Smooth muscle cell (in vitro differentiated cells): ENCODE measurements around the gene TRAT1. TPM values are rescaled to one million over a fixed set of nuclear protein-coding genes. Genes with fewer than 3 reads are reported as not detected.
"Not testable (repeated sequence)": the region's sequence is repeated elsewhere in the genome, so short reads cannot be mapped to it uniquely, and the experiment has no call there.

Experiments used
- DNase-seq: peaks from one replicate; lab custom pipeline; 2025; ENCODE audit not compliant: unreplicated experiment; lab: John Stamatoyannopoulos, UW
- H2AFZ ChIP-seq: fragments of 200-600 bp; sonication (generic); 2 replicates; pipeline ENCODE4 v1.6.0; 2016; ENCODE audit warnings: antibody characterized with exemption, low read depth, mild to moderate bottlenecking
- H3F3A ChIP-seq: fragments of 200-600 bp; sonication (generic); 2 replicates; pipeline ENCODE4 v1.6.0; 2017; ENCODE audit warnings: antibody characterized with exemption, low read depth
- H3K27ac ChIP-seq: fragments of 200-600 bp; sonication (generic); 2 replicates; pipeline ENCODE4 v1.5.1; 2016; ENCODE audit warnings: low read depth, mild to moderate bottlenecking
- H3K27me3 ChIP-seq: fragments of 200-600 bp; sonication (generic); 2 replicates; pipeline ENCODE4 v1.6.1; 2016; ENCODE audit warnings: low read depth, mild to moderate bottlenecking
- H3K36me3 ChIP-seq: fragments of 200-600 bp; sonication (generic); 2 replicates; pipeline ENCODE4 v1.5.1; 2016; ENCODE audit warnings: low read depth
- H3K4me1 ChIP-seq: fragments of 200-600 bp; sonication (generic); 2 replicates; pipeline ENCODE4 v1.5.1; 2016; ENCODE audit warnings: low read depth
- H3K4me2 ChIP-seq: fragments of 200-600 bp; sonication (generic); 2 replicates; pipeline ENCODE4 v1.6.0; 2016; ENCODE audit warnings: mild to moderate bottlenecking
- H3K4me3 ChIP-seq: fragments of 200-600 bp; sonication (generic); 2 replicates; pipeline ENCODE4 v1.5.1; 2016; ENCODE audit warnings: mild to moderate bottlenecking
- H3K79me2 ChIP-seq: fragments of 200-600 bp; sonication (generic); 2 replicates; pipeline ENCODE4 v1.6.0; 2016; ENCODE audit warnings: low read depth, mild to moderate bottlenecking
- H3K9ac ChIP-seq: fragments of 200-600 bp; sonication (generic); 2 replicates; pipeline ENCODE4 v1.6.0; 2016; ENCODE audit warnings: low read depth
- H3K9me3 ChIP-seq: fragments of 200-600 bp; sonication (generic); replicated peaks from 2 replicates; pipeline ENCODE4 v1.5.1; 2016; ENCODE audit warnings: low read depth
- H4K20me1 ChIP-seq: fragments of 200-600 bp; sonication (generic); 2 replicates; pipeline ENCODE4 v1.6.0; 2016; ENCODE audit warnings: low read depth
- CTCF ChIP-seq: fragments of 200-600 bp; sonication (generic); IDR thresholded peaks from 2 replicates; pipeline ENCODE4 v1.5.1; 2017; ENCODE audit warnings: borderline replicate concordance, mild to moderate bottlenecking, antibody characterized with exemption; ENCODE audit not compliant: insufficient read depth, poor library complexity, severe bottlenecking
- WGBS: methylation state at CpG from one replicate; pipeline ENCODE4 v1.1.7; 2016; ENCODE audit warnings: low lambda C conversion rate; 5-methylcytosine and 5-hydroxymethylcytosine counted together
- polyA plus RNA-seq: library from polyadenylated mRNA; unstranded; fragments of >200 nt; fragmentation: Nextera tagmentation; extraction: Ambion mirVana; gene quantifications from 2 replicates; pipeline ENCODE4 v1.2.1, GENCODE V29; 2016
- total RNA-seq: library from RNA; depleted of rRNA; stranded (reverse); fragments of >200 nt; gene quantifications from 2 replicates; pipeline ENCODE4 v1.2.3, GENCODE V29; 2014

The TRAT1 gene
- total and polyA plus RNA-seq, 2 experiments from 2014 or later: not detected

GRCh38 chr3:108818404-108818803 lies 4.2 kb upstream of the TRAT1 start:
- Histone ChIP-seq H3F3A (no peaks in the 10 kb centered on the region), H3K27ac (no peak overlapping the region), H3K9ac (no peak overlapping the region), H3K27me3 (no peaks in the 10 kb centered on the region), H3K4me1 (no peaks in the 10 kb centered on the region), H4K20me1 (no peaks in the 10 kb centered on the region), H3K36me3 (no peaks in the 10 kb centered on the region), H3K9me3 (no peaks in the 10 kb centered on the region), H2AFZ (no peak overlapping the region), H3K4me3 (no peak overlapping the region), H3K79me2 (no peaks in the 10 kb centered on the region), H3K4me2 (no peak overlapping the region)
- DNase-seq: no peak
- TF ChIP-seq CTCF: no peak
- 24% methylated on average over 2 of the region's 2 CpGs for WGBS

- H3K9ac ChIP-seq: no peak overlapping the region
- no peak overlapping the region for H3K27ac ChIP-seq
- no peaks in the 10 kb centered on the region for H3F3A ChIP-seq
- WGBS: 96% methylated on average over 1 of the region's 1 CpG
- H3K9me3 ChIP-seq: no peaks in the 10 kb centered on the region
- no peaks in the 10 kb centered on the region for H3K79me2 ChIP-seq
- no peak overlapping the region for H3K4me2 ChIP-seq
- H4K20me1 ChIP-seq: no peaks in the 10 kb centered on the region
- no peak overlapping the region for H3K4me3 ChIP-seq
- H3K4me1 ChIP-seq: no peaks in the 10 kb centered on the region
- no peak for DNase-seq
- no peaks in the 10 kb centered on the region for H3K27me3 ChIP-seq
- H2AFZ ChIP-seq: no peak overlapping the region
- no peaks in the 10 kb centered on the region for H3K36me3 ChIP-seq
- TF ChIP-seq CTCF: no peak
Observed at GRCh38 chr3:108820586-108820985, 2.0 kb upstream of the TRAT1 start.

GRCh38 chr3:108823227-108823626 lies 641 bp downstream of the TRAT1 start:
- no peak overlapping the region for H3K4me3 ChIP-seq
- no peaks in the 10 kb centered on the region for H3K4me1 ChIP-seq
- no peak overlapping the region for H3K27ac ChIP-seq
- 88% methylated on average over 2 of the region's 2 CpGs for WGBS
- H3F3A ChIP-seq: no peaks in the 10 kb centered on the region
- H3K4me2 ChIP-seq: no peak overlapping the region
- H3K36me3 ChIP-seq: no peaks in the 10 kb centered on the region
- DNase-seq: no peak
- no peak overlapping the region for H3K9ac ChIP-seq
- H4K20me1 ChIP-seq: no peaks in the 10 kb centered on the region
- H3K9me3 ChIP-seq: no peaks in the 10 kb centered on the region
- no peaks in the 10 kb centered on the region for H3K79me2 ChIP-seq
- no peak overlapping the region for H2AFZ ChIP-seq
- no peak for TF ChIP-seq CTCF
- no peaks in the 10 kb centered on the region for H3K27me3 ChIP-seq

GRCh38 chr3:108823803-108824202 lies 1.2 kb downstream of the TRAT1 start:
- not testable (repeated sequence) for H2AFZ ChIP-seq, H3K4me2 ChIP-seq, H3K4me3 ChIP-seq, H3K27me3 ChIP-seq, H3K36me3 ChIP-seq, H3K79me2 ChIP-seq, H4K20me1 ChIP-seq, DNase-seq, H3K9me3 ChIP-seq, H3K4me1 ChIP-seq, H3K9ac ChIP-seq, H3F3A ChIP-seq, H3K27ac ChIP-seq
- 89% methylated on average over 10 of the region's 10 CpGs for WGBS
